ENCODE measurements around the gene SMARCD1. TPM values are rescaled to one million over a fixed set of nuclear protein-coding genes. Genes with fewer than 3 reads are reported as not detected.

Gene SMARCD1
- total RNA-seq, 4 donors from 2014 or later = 32.0 to 77.2 (median 45.1) TPM

DNA sequence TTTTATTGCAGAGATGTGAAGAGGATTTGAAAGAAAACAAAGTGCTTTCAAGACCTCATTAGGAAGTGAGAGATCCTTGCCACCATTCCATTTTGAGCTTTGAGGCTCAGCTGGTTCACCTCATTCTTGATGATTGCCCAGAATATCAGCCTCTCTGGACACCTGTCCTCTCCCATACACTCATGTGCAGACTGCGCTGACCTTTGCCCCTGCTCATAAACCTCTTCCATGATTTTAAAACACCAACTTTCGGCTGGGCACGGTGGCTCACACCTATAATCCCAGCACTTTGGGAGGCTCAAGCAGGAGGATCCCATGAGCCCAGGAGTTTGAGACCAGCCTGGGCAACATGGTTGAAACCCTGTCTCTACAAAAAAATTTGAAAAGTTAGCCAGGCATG is 35.8 kb downstream of the SMARCD1 start:
- no peak for TF ChIP-seq POLR2A (IDR thresholded peaks at IDR 0.05)
- TF ChIP-seq, protein P1, sequence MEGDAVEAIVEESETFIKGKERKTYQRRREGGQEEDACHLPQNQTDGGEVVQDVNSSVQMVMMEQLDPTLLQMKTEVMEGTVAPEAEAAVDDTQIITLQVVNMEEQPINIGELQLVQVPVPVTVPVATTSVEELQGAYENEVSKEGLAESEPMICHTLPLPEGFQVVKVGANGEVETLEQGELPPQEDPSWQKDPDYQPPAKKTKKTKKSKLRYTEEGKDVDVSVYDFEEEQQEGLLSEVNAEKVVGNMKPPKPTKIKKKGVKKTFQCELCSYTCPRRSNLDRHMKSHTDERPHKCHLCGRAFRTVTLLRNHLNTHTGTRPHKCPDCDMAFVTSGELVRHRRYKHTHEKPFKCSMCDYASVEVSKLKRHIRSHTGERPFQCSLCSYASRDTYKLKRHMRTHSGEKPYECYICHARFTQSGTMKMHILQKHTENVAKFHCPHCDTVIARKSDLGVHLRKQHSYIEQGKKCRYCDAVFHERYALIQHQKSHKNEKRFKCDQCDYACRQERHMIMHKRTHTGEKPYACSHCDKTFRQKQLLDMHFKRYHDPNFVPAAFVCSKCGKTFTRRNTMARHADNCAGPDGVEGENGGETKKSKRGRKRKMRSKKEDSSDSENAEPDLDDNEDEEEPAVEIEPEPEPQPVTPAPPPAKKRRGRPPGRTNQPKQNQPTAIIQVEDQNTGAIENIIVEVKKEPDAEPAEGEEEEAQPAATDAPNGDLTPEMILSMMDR (IDR thresholded peaks at IDR 0.05) = no peak
- intact Hi-C loops (cut with DNase I; ENCODE audit: low total_unique reads) = no loop called here
- DNase-seq (ENCODE audit: low spot score in 2 of 2) = peak in 1 of 2 donors; percentile 34
- 97 to 100% methylated on average over 3 of the region's 3 CpGs for WGBS, 2 donors
- H3K4me3 ChIP-seq (ENCODE audit: low read depth, poor library complexity, severe bottlenecking) = no peak overlapping the region

GRCh38 chr12:50121641-50122040 is 36.5 kb downstream of the SMARCD1 start:
- TF ChIP-seq, protein P1 (IDR thresholded peaks at IDR 0.05) = no peak
- no peak for TF ChIP-seq POLR2A (IDR thresholded peaks at IDR 0.05)
- intact Hi-C loops (cut with DNase I; ENCODE audit: low total_unique reads) = no loop called here
- WGBS, 2 donors = 77 to 85% methylated on average over 5 of the region's 5 CpGs
- H3K4me3 ChIP-seq (ENCODE audit: low read depth, poor library complexity, severe bottlenecking) = no peak overlapping the region
- peak in 1 of 2 donors; percentile 7 for DNase-seq (ENCODE audit: low spot score in 2 of 2)

DNA sequence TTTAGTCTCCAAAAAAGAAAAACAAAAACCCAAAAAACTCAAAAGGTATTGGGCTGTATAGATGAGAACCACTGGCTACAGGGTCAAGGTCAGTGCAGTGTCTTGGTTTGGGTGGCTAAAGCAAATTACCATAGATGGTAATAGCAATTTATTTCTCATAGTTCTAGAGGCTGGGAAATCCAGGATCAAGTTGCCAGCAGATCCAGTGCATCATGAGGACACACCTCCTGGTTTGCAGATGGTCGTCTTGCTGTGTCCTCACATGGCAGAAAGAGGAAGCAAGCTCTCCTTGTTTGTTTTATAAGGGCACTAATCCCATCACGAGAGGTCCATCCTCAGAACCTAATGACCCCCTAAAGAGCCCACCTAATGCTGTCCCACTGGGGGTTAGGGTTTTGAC is 38.1 kb downstream of the SMARCD1 start:
- 82 to 92% methylated on average over 2 of the region's 2 CpGs for WGBS, 2 donors
- no peak overlapping the region for H3K4me3 ChIP-seq (ENCODE audit: low read depth, poor library complexity, severe bottlenecking)
- intact Hi-C loops (cut with DNase I; ENCODE audit: low total_unique reads) = no loop called here
- no peak for DNase-seq (ENCODE audit: low spot score in 2 of 2)
- TF ChIP-seq, protein P1 (IDR thresholded peaks at IDR 0.05) = no peak
- TF ChIP-seq POLR2A (IDR thresholded peaks at IDR 0.05) = no peak

DNA sequence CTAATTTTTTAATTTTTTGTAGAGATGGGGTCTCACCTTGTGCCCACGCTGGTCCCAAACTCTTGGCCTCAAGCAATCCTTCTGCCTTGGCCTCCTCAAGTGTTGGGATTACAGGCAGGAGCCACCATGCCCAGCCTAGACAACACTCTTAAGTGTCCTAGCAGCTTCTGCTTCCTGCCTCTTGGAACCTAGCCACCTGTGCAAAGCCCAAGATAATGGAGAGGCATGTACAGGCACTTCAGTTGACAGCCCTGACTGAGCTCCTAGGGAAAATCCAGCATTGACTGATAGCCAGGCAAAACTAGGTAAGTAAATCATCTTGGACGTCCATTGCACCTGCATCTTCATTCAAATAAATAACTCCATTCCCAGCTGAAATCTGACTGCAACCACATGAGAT is 42.4 kb downstream of the SMARCD1 start:
- TF ChIP-seq POLR2A (IDR thresholded peaks at IDR 0.05) = no peak
- TF ChIP-seq, protein P1 (IDR thresholded peaks at IDR 0.05) = no peak
- WGBS, 2 donors = 47 to 51% methylated on average over 2 of the region's 2 CpGs
- intact Hi-C loops (cut with DNase I; ENCODE audit: low total_unique reads) = no loop called here
- DNase-seq (ENCODE audit: low spot score in 2 of 2) = peak in 1 of 2 donors; percentile 77
- no peak overlapping the region for H3K4me3 ChIP-seq (ENCODE audit: low read depth, poor library complexity, severe bottlenecking)

- peak in 1 of 2 donors; percentile 15 for DNase-seq (ENCODE audit: low spot score in 2 of 2)
- H3K4me3 ChIP-seq (ENCODE audit: low read depth, poor library complexity, severe bottlenecking) = no peak overlapping the region
- no peak for TF ChIP-seq POLR2A (IDR thresholded peaks at IDR 0.05)
- TF ChIP-seq, protein P1 (IDR thresholded peaks at IDR 0.05) = no peak
- whole genome bisulfite sequencing, 2 donors = 46 to 49% methylated on average over 4 of the region's 4 CpGs
- intact Hi-C loops (cut with DNase I; ENCODE audit: low total_unique reads) = no loop called here
These were observed 44.1 kb downstream of the SMARCD1 start for GRCh38 chr12:50129290-50129689.

- H3K4me3 ChIP-seq (ENCODE audit: low read depth, poor library complexity, severe bottlenecking) = no peak overlapping the region
- peak in 1 of 2 donors; percentile 18 for DNase-seq (ENCODE audit: low spot score in 2 of 2)
- no peak for TF ChIP-seq POLR2A (IDR thresholded peaks at IDR 0.05)
- TF ChIP-seq, protein P1 (IDR thresholded peaks at IDR 0.05) = no peak
- WGBS, 2 donors = 86 to 94% methylated on average over 2 of the region's 2 CpGs
- intact Hi-C loops (cut with DNase I; ENCODE audit: low total_unique reads) = no loop called here
These were observed 47.5 kb downstream of the SMARCD1 start for GRCh38 chr12:50132505-50133135.

All from lower leg skin (tissue), 4 donors.